K562 (cell line): Measurements from ENCODE around the gene EFHC1. TPM values are rescaled to one million over a fixed set of nuclear protein-coding genes. Genes with fewer than 3 reads are reported as not detected.

Experiments used
- ATAC-seq: fragments of 200-7000 bp; cut with Tn5 transposase; 3 replicates; pipeline ENCODE4 v1.9.1; 2020; ENCODE audit warnings: moderate library complexity
- BruUV-seq: library from RNA; stranded (reverse); fragments of 400-500 nt; replicated peaks from 2 replicates; lab custom pipeline; 2021; lab: Mats Ljungman, UMichigan
- CTCF ChIA-PET: fragments of 300-600 bp; formaldehyde crosslinking; extraction: SDS; loops from one replicate; lab custom pipeline; 2021; ENCODE audit warnings: low intra/inter-chr PET ratio; lab: Yijun Ruan, JAX
- POLR2A ChIA-PET: fragments of 300-600, 350-650 bp; sonication (Branson Sonifier 250); formaldehyde crosslinking; extraction: SDS; loops from one replicate; lab custom pipeline; 2021; ENCODE audit warnings: antibody characterized with exemption, inconsistent platforms; lab: Yijun Ruan, JAX
- DNase-seq, 4 experiments: peaks; one replicate each; pipeline versions ENCODE4 v3.0.0 to v3.0.0-alpha.2; 2011 to 2018; ENCODE audit warnings: low spot score in 3 of 4, mixed read lengths in 3 of 4; ENCODE audit errors: extremely low read depth in 1 of 4
- FAIRE-seq: peaks from 2 replicates; lab custom pipeline; 2011; peaks lifted over from hg19 to GRCh38; lab: Jason Lieb, UNC
- H2AFZ ChIP-seq: 2 replicates; pipeline ENCODE4 v1.6.0; 2011; ENCODE audit warnings: low read depth, low read length, control low read depth, inconsistent platforms
- H3K27ac ChIP-seq: fragments of 200-600 bp; 3 replicates; pipeline ENCODE4 v1.8.0; 2011; ENCODE audit warnings: low read depth, mild to moderate bottlenecking, control low read depth, inconsistent platforms, low read length, moderate library complexity, mixed read lengths; ENCODE audit errors: extremely low read depth
- H3K27me3 ChIP-seq, 2 experiments: fragments of 300-600 bp in 1 of 2; 2 replicates in 1 of 2; 3 replicates in 1 of 2; pipeline versions ENCODE4 v1.6.0 to v1.8.0; 2011; ENCODE audit warnings: inconsistent platforms in 2 of 2, low read length in 2 of 2, mild to moderate bottlenecking in 1 of 2, mixed read lengths in 1 of 2, moderate library complexity in 1 of 2; ENCODE audit not compliant: control insufficient read depth in 2 of 2, insufficient read depth in 2 of 2
- H3K36me3 ChIP-seq: fragments of 300-600 bp; 3 replicates; pipeline ENCODE4 v1.8.0; 2011; ENCODE audit warnings: mild to moderate bottlenecking, low read length, inconsistent platforms; ENCODE audit not compliant: control insufficient read depth, insufficient read depth
- H3K4me1 ChIP-seq, 2 experiments: fragments of 200-600 bp in 1 of 2; replicated peaks in 1 of 2; 2 replicates in 1 of 2; 3 replicates in 1 of 2; pipeline versions ENCODE4 v1.5.1 to v1.8.0; 2011; ENCODE audit warnings: inconsistent platforms in 2 of 2, low read length in 2 of 2, mild to moderate bottlenecking in 1 of 2, mixed read lengths in 1 of 2, moderate library complexity in 1 of 2; ENCODE audit not compliant: control insufficient read depth in 2 of 2, insufficient read depth in 2 of 2
- H3K4me2 ChIP-seq: 2 replicates; pipeline ENCODE4 v1.6.1; 2011; ENCODE audit warnings: low read length, control low read depth, inconsistent platforms, mixed read lengths; ENCODE audit not compliant: insufficient read depth
- H3K4me3 ChIP-seq: fragments of 200-600 bp; sonication (generic), shearing (Covaris generic); 2 replicates; pipeline ENCODE4 v1.5.1; 2016; ENCODE audit warnings: control low read depth, inconsistent platforms
- H3K79me2 ChIP-seq: fragments of 200-600 bp; 3 replicates; pipeline ENCODE4 v1.8.0; 2011; ENCODE audit warnings: low read length, inconsistent platforms; ENCODE audit not compliant: control insufficient read depth, insufficient read depth
- H3K9ac ChIP-seq, 2 experiments: 2 replicates each; pipeline versions ENCODE4 v1.6.0 to v1.6.1; 2011; ENCODE audit warnings: low read depth in 2 of 2, low read length in 2 of 2, control low read depth in 1 of 2, inconsistent platforms in 1 of 2, mild to moderate bottlenecking in 1 of 2, mixed read lengths in 1 of 2; ENCODE audit not compliant: insufficient read depth in 1 of 2
- H3K9me1 ChIP-seq: one replicate; pipeline ENCODE4 v1.6.0; 2011; ENCODE audit warnings: inconsistent platforms, mild to moderate bottlenecking, low read length, moderate library complexity; ENCODE audit not compliant: control insufficient read depth, insufficient read depth
- H3K9me3 ChIP-seq: replicated peaks from 2 replicates; pipeline ENCODE4 v1.5.1; 2011; ENCODE audit warnings: low read depth, low read length, inconsistent platforms; ENCODE audit not compliant: control insufficient read depth, insufficient read depth
- H4K20me1 ChIP-seq: replicated peaks from 2 replicates; pipeline ENCODE4 v1.6.1; 2011; ENCODE audit warnings: low read length, inconsistent platforms, mixed read lengths; ENCODE audit not compliant: control insufficient read depth, insufficient read depth
- BMI1 ChIP-seq: fragments of 150-350 bp; IDR thresholded peaks from 2 replicates; pipeline ENCODE4 v1.6.1; 2014; ENCODE audit warnings: low read length
- CBX8 ChIP-seq: fragments of 200-600 bp; sonication (generic); IDR thresholded peaks from 2 replicates; pipeline ENCODE4 v1.6.1; 2012; ENCODE audit warnings: borderline replicate concordance, mixed run types, low read depth, mild to moderate bottlenecking, moderate library complexity, mixed read lengths, low read length, control low read depth, inconsistent platforms; ENCODE audit not compliant: poor library complexity, severe bottlenecking; ENCODE audit errors: extremely low read depth
- KHSRP ChIP-seq: fragments of 450-650 bp; IDR thresholded peaks from 2 replicates; pipeline ENCODE4 v1.6.1; 2017
- KLF1 ChIP-seq: fragments of 450-650 bp; IDR thresholded peaks from 2 replicates; pipeline ENCODE4 v1.6.1; 2016; ENCODE audit warnings: missing genetic modification characterization, missing compliant biosample characterization
- SRSF9 ChIP-seq: fragments of 200-400 bp; formaldehyde crosslinking; IDR thresholded peaks from 2 replicates; pipeline ENCODE4 v1.6.1; 2017; ENCODE audit warnings: low read depth, low read length, borderline replicate concordance
- TRIM28 ChIP-seq: fragments of 450-650 bp; IDR thresholded peaks from 2 replicates; pipeline ENCODE4 v1.6.1; 2017
- XRCC5 ChIP-seq: fragments of 200-400 bp; formaldehyde crosslinking; IDR thresholded peaks from 2 replicates; pipeline ENCODE4 v1.6.1; 2017; ENCODE audit warnings: low read depth, mild to moderate bottlenecking, low read length
- ZC3H11A ChIP-seq: IDR thresholded peaks from 2 replicates; pipeline ENCODE4 v1.6.1; 2012; ENCODE audit warnings: low read depth, low read length, improper control_type of control experiment
- ZNF347 ChIP-seq: fragments of 450-650 bp; formaldehyde crosslinking; IDR thresholded peaks from 2 replicates; pipeline ENCODE4 v1.4.0; 2020; ENCODE audit warnings: low read depth, mild to moderate bottlenecking, moderate library complexity
- ZNF57 ChIP-seq: fragments of 450-650 bp; formaldehyde crosslinking; IDR thresholded peaks from 2 replicates; pipeline ENCODE4 v1.4.0; 2020; ENCODE audit warnings: mild to moderate bottlenecking, moderate library complexity
- ZNF77 ChIP-seq: fragments of 250-450 bp; sonication (Bioruptor Pico); IDR thresholded peaks from 2 replicates; pipeline ENCODE4 v1.5.0; 2020
- WGBS: fragments of 100-300 bp; shearing (Covaris generic); methylation state at CpG from one replicate; pipeline ENCODE4 v1.1.6; 2016; ENCODE audit warnings: low coverage, mixed read lengths; ENCODE audit not compliant: insufficient coverage; ENCODE audit errors: missing lambda C conversion rate; 5-methylcytosine and 5-hydroxymethylcytosine counted together
- in situ Hi-C: fragments of 300-500 bp; cut with MboI; formaldehyde crosslinking; loops from 4 replicates; pipeline ENCODE4 v1.15.0; 2018; ENCODE audit warnings: inconsistent platforms, mixed read lengths
- intact Hi-C: fragments of 100-400 bp; cut with micrococcal nuclease; formaldehyde crosslinking; loops from 2 replicates; pipeline ENCODE4 v1.14.2; 2022
- polyA plus RNA-seq, 8 experiments: library from polyadenylated mRNA; depleted of rRNA in 4 of 8; stranded (reverse) in 5 of 8; unstranded in 3 of 8; fragments of >200 nt; fragmentation: Nextera tagmentation in 2 of 8; fragmentation: Illumina TruSeq in 1 of 8; extraction: Ambion mirVana in 2 of 8; extraction: Trizol in 1 of 8; gene quantifications; 2 replicates each; pipeline versions ENCODE4 v1.2.1 to v1.2.3, GENCODE V29; 2011 to 2014; ENCODE audit warnings: inconsistent platforms in 1 of 8, missing spikeins in 1 of 8
- total RNA-seq, 7 experiments: library from RNA; depleted of rRNA in 6 of 7; stranded (reverse); fragments of >200 nt in 6 of 7; fragmentation: Illumina TruSeq in 2 of 7; extraction: Trizol in 2 of 7; gene quantifications; 2 replicates each; pipeline versions ENCODE4 v1.2.1 to v1.2.3, GENCODE V29; 2011 to 2021; ENCODE audit warnings: low replicate concordance in 1 of 7
- TF ChIP-seq, protein P1 (sequence below), 2 experiments: fragments of 450-650 bp in 1 of 2; IDR thresholded peaks; 2 replicates each; pipeline ENCODE4 v1.6.1; 2011 to 2017; ENCODE audit warnings: low read depth in 2 of 2, antibody characterized with exemption in 1 of 2, borderline replicate concordance in 1 of 2, low read length in 1 of 2, mild to moderate bottlenecking in 1 of 2, mixed read lengths in 1 of 2; ENCODE audit not compliant: control insufficient read depth in 1 of 2
- TF ChIP-seq, protein P2 (sequence below): sonication (generic); formaldehyde crosslinking; IDR thresholded peaks from 2 replicates; pipeline ENCODE4 v1.8.0; 2022; ENCODE audit warnings: mild to moderate bottlenecking, missing genetic modification reagents
- TF ChIP-seq, protein P3 (sequence below): IDR thresholded peaks from 2 replicates; pipeline ENCODE4 v1.6.1; 2012; ENCODE audit warnings: low read depth, low read length, improper control_type of control experiment, borderline replicate concordance

Gene EFHC1
- total and polyA plus RNA-seq, 9 of the 15 experiments (the other 6 are each of a cell fraction or from before 2014, with no cell fraction given) = 9.5 to 31.0 (median 14.9) TPM

DNA sequence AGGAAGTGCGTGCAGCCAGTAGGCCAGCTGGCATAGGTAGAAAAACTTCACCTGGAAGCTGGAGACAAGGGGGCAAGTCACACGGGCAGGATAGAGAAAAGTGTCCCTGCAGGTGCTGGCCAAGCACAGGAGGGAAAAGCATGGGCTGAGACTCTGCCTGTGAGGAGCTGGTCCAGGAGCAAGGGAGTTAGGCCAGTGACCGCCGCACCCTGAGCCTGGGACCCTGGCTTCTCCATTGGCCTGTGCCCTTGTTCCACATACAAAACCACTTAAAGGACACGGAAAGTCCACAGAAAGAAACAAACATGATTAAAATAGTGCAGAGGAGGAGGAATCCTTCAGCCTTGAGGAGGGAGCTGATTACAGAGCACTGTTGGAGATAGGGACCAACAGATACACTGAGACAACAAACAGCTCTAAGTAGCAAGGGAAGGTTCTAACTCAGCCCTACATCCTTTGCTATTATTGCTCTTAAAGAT is 88.2 kb downstream of the EFHC1 start (continued):
- TF ChIP-seq, protein P1, sequence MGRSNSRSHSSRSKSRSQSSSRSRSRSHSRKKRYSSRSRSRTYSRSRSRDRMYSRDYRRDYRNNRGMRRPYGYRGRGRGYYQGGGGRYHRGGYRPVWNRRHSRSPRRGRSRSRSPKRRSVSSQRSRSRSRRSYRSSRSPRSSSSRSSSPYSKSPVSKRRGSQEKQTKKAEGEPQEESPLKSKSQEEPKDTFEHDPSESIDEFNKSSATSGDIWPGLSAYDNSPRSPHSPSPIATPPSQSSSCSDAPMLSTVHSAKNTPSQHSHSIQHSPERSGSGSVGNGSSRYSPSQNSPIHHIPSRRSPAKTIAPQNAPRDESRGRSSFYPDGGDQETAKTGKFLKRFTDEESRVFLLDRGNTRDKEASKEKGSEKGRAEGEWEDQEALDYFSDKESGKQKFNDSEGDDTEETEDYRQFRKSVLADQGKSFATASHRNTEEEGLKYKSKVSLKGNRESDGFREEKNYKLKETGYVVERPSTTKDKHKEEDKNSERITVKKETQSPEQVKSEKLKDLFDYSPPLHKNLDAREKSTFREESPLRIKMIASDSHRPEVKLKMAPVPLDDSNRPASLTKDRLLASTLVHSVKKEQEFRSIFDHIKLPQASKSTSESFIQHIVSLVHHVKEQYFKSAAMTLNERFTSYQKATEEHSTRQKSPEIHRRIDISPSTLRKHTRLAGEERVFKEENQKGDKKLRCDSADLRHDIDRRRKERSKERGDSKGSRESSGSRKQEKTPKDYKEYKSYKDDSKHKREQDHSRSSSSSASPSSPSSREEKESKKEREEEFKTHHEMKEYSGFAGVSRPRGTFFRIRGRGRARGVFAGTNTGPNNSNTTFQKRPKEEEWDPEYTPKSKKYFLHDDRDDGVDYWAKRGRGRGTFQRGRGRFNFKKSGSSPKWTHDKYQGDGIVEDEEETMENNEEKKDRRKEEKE (IDR thresholded peaks at IDR 0.05; ENCODE audit: borderline replicate concordance in 1 of 2, control insufficient read depth in 1 of 2, low read depth in 2 of 2, low read length in 1 of 2) = no peak

DNA sequence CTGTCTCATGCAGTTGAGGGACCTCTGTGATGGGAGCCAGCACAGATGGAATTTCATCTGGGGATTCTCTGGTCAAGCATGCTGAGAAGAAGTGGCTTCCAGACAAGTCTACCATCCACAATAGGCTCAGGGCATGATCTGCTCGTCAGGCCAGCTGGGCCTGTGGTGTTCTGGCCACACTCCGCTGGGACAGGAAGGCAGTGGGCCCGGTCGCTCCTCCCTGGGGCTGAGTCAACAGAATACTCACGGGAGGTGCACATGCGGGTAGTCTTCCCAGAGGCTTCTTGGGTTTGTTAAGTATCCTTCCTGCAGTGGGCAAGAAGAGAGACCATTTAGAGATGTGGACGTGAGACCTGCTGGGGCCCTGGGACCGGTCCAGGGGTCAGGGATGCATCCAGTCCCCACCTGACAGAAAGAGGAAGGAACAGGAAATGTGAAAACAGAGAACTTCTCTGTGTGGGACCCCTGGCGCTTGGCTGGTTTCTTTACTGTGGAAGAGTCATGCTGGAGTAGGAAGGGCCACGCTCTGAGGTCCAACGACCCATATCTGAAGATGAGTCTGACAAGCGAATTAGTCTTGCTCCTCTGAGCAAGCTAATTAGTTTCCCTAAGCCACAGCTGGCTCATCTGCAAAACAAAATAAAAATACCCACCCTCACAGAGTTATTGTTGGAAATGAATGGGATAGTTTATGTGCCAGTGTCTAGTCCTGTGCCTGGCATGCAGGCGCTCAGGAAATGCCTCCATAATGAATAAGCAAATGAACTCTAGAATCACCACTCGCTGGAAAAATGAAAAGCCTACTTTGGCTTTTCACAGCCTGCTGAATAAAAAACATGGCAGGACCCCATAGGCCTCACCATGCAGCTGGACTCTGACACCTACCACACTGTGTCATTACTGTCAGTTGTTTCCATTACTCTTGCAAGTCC is 89.4 kb downstream of the EFHC1 start:
- intact Hi-C loops (loop anchor here (10.0 kb wide), 1 partner anchor 225 kb away; the partner anchor contains the start of gene MCM3), in situ Hi-C loops (no loop called here)
- no peak for FAIRE-seq
- POLR2A ChIA-PET = interaction anchor here (1.0 kb wide), 1 partner anchor 105 kb away, joined by 3 read pairs; no protein-coding TSS in a partner anchor
- H3K36me3 ChIP-seq = peaks cover 68% of the 10 kb centered on the region; the same call in 2 of the 3 replicates
- no peak overlapping the region for H2AFZ ChIP-seq
- no TSS peak for BruUV-seq
- 78% methylated on average over 13 of the region's 14 CpGs for WGBS
- no peak for ATAC-seq
- H3K27me3 ChIP-seq = no peaks in the 10 kb centered on the region
- CTCF ChIA-PET = no interaction called here
- H3K4me3 ChIP-seq = no peak overlapping the region
- H3K9me3 ChIP-seq = no peaks in the 10 kb centered on the region
- no peak overlapping the region for H3K4me2 ChIP-seq
- DNase-seq = no peak
- no peaks in the 10 kb centered on the region for H3K9me1 ChIP-seq
- H3K4me1 ChIP-seq = peaks cover 42 to 45% of the 10 kb centered on the region in 2 experiments
- H3K27ac ChIP-seq = no peak overlapping the region
- no peaks in the 10 kb centered on the region for H3K79me2 ChIP-seq
- no peak overlapping the region for H3K9ac ChIP-seq
- no peaks in the 10 kb centered on the region for H4K20me1 ChIP-seq
- TF ChIP-seq BMI1 = no peak
- TF ChIP-seq, protein P2, sequence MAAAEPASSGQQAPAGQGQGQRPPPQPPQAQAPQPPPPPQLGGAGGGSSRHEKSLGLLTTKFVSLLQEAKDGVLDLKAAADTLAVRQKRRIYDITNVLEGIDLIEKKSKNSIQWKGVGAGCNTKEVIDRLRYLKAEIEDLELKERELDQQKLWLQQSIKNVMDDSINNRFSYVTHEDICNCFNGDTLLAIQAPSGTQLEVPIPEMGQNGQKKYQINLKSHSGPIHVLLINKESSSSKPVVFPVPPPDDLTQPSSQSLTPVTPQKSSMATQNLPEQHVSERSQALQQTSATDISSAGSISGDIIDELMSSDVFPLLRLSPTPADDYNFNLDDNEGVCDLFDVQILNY (CRISPR knock-in tag) = no peak
- TF ChIP-seq ZC3H11A = no peak
- TF ChIP-seq XRCC5 = no peak
- no peak for TF ChIP-seq CBX8
- TF ChIP-seq ZNF57 (CRISPR knock-in tag) = no peak
- TF ChIP-seq KLF1 (tag) = no peak
- TF ChIP-seq TRIM28 = no peak
- no peak for TF ChIP-seq KHSRP
- TF ChIP-seq SRSF9 = no peak
- no peak for TF ChIP-seq ZNF347 (CRISPR knock-in tag)
- TF ChIP-seq, protein P3, sequence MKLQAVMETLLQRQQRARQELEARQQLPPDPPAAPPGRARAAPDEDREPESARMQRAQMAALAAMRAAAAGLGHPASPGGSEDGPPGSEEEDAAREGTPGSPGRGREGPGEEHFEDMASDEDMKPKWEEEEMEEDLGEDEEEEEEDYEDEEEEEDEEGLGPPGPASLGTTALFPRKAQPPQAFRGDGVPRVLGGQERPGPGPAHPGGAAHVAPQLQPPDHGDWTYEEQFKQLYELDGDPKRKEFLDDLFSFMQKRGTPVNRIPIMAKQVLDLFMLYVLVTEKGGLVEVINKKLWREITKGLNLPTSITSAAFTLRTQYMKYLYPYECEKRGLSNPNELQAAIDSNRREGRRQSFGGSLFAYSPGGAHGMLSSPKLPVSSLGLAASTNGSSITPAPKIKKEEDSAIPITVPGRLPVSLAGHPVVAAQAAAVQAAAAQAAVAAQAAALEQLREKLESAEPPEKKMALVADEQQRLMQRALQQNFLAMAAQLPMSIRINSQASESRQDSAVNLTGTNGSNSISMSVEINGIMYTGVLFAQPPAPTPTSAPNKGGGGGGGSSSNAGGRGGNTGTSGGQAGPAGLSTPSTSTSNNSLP = no peak
- no peak for TF ChIP-seq ZNF77 (CRISPR knock-in tag)
